HG03439 (cell line): ENCODE measurements around the gene MTCH2.
"Not testable (repeated sequence)": the region's sequence is repeated elsewhere in the genome, so short reads cannot be mapped to it uniquely, and the experiment has no call there.

Source experiments
- ATAC-seq: cut with Tn5 transposase; IDR thresholded peaks from one replicate; pipeline ENCODE4 v1.9.1; 2021; ENCODE audit warnings: mild to moderate bottlenecking, moderate library complexity; ENCODE audit not compliant: unreplicated experiment

The MTCH2 gene

DNA sequence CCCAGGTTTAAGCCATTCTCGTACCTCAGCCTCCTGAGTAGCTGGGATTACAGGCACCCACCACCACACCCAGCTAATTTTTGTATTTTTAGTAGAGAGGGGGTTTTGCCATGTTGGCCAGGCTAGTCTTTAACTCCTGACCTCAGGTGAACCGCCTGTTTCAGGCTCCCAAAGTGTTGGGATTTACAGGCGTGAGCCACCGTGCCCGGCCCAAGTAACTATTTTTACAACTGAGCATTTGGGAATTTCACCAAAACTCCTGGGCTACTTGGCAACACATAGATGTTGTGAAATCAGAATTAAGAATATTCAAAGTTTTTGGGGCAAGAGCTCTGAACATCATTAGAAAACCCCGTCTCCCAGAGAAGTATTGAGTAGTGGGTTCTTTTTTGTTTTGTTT, 1.9 kb downstream of the MTCH2 start:
- ATAC-seq = not testable (repeated sequence)

DNA sequence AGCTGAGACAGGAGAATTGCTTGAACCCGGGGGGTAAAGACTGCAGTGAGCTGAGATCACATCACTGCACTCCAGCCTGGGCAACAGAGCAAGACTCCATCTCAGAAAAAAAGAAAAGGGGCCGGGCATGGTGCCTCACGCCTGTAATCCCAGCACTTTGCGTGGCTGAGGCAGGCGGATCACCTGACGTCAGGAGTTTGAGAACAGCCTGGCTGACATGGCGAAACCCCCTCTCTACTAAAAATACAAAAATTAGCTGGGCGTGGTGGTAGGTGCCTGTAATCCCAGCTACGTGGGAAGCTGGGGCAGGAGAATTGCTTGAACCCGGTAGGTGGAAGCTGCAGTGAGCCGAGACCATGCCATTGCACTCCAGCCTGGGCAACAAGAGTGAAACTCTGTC, 6.0 kb downstream of the MTCH2 start:
- not testable (repeated sequence) for ATAC-seq

- no peak for ATAC-seq
Measured at GRCh38 chr11:47631473-47631872, 10.9 kb downstream of the MTCH2 start.

DNA sequence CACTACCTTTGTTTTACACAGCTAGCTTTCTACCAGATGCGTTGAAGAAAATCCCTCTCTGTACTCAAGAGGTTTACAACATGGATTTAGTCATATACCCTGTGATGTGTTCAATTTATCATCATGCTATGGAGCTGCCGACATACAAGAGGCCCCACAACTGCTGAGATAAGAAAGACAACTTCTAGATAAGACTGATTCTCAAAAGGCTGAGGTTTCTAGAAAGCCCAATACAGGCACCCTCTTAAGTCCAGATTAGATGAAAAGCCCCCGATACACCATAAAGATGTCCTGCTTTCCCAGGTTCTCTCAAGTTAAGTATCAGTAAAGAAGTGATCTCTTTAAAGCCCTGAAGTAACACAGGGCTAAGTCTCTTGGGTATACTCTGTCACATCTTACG, 14.3 kb downstream of the MTCH2 start:
- no peak for ATAC-seq

DNA sequence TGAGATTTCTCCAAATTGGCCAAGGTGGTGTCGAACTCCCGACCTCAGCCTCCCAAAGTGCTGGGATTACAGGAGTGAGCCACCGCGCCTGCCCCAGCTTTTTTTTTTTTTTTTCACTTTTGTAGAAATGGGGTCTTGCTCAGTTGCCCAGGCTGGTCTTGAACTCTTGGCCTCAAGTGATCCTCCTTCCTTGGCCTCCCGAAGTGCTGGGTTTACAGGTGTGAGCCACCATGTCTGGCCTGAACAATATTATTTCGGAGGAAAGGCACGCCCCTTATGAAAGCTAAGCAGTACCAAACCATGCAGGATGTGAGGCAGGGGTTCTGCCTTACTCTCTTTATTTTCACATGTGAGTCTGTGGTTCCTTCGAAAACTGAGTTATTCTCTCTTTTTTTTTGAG, 16.1 kb downstream of the MTCH2 start:
- no peak for ATAC-seq

- no peak for ATAC-seq
Measured at GRCh38 chr11:47620836-47621378, 21.5 kb downstream of the MTCH2 start.

DNA sequence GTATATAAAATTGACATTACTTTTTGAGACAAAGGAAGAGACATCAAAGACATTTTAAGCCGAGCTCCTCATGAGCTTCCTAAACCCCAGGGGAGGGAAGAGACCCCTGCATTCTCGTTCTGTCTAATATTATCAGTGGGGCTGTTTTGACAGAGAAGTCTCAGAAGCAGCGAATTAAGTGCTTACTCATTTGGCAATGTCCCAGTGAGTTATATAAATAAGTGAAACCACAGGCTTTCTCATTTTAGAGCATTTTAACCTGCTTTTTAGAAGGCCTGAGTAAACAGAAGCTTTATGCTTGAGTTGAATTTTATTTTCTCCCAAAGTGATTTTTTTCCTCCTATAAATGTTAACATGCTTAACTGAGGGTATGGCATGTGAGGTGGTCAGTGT, 24.9 kb downstream of the MTCH2 start:
- ATAC-seq = no peak

DNA sequence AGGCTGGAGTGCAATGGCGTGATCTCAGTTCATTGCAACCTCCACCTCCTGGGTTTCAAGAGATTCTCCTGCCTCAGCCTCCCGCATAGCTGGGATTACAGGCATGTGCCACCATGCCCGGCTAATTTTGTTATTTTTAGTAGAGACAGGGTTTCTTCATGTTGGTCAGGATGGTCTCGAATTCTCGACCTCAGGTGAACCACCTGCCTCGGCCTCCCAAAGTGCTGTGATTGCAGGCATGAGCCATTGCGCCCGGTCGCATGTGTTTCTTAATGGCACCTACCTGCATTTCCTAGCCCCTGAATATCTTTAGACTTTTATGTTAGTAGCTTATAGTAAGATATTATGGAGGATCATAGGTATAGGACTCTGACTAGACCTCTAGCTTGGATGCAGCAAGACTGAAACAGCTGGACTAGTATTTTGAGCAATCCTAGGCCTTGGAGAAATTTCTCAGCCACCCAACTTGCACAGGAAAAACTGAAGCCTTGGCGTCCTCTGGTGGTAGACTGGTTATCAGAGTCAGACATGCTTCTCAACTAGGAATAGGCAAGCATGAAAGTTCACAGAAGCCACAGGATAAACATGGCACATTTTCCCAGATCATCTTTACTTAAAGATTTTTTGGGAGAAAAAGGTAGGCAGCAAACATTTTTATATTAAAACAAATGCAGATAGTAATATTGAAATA, 25.5 kb downstream of the MTCH2 start:
- ATAC-seq = no peak

DNA sequence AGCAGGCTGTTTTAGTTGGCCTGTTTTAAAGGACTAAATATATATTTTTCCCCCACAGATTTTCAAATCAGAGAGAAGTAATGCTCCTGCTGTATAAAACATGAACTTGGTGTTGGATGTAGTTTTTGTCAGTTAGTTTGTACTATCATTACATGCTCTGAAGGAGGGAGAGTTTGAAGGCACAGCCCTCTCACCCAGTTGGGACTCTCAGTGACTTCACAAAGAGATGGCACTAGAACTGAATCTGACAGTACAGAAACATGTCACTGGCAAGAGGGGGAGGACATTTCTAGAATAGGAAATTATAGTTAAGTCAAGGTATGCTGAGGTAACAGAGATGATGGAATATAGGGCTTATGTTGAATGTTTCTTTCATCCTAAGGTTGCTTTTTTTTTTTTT, 27.1 kb downstream of the MTCH2 start:
- no peak for ATAC-seq

DNA sequence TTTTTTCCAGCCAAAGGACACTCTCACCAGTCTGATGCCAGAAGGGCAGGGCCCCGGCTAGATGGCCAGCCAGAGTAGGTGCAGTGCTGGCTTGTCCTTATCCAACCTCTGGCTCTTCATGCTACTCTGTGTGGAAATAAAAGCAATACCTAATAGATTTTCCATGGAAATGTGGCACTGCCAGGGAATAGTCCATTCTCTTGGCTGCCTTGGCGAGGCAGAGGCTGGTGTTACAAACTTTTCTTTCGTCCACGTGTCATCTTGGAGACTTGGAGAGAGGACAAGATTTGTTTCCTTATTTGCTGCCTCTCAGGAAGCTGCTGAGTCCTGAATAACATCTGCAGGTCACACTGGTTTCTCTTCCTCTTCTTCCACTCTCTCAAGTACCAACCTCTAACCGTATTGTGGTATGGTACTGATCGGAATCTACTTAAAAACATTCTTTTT, 31.0 kb downstream of the MTCH2 start:
- no peak for ATAC-seq

DNA sequence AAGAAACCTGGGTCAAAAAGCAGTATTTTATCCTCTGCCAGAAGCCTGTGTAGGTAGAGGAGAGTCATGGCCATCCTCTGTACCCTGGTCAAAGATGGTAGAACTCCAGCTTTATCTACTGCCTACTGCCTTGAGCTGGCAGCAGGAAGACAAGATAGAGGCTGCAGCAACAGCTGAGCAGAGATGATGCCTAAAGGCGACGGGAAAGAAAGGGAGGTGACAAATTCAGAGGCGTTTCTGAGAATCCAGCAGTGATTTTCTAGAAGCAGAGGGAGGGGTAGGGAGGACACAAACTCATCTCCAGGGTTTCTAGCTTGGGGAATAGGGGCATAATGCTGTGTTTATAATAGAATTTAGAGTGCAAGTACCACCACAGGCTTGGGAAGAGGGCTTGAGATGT, 32.7 kb downstream of the MTCH2 start:
- ATAC-seq = no peak

DNA sequence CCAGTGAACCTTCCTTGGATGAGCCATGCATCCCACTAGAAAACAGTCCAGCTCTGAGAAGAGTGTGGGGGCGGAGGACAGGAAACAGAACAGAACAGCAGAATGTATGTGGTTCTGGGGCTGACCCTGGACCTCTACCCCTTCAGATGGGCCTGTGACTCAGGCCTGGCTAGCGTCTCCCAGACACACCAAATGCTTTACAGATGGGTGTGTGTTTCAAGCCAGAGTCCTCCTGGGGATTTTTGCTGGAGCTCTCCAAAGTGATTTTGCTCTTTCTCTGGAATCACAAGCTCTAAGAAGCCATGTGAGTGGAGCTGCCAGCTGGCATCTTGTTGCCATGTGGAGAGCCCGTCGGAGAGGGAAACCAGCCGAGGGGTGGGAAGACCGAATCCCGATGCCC, 35.0 kb downstream of the MTCH2 start:
- ATAC-seq = no peak

DNA sequence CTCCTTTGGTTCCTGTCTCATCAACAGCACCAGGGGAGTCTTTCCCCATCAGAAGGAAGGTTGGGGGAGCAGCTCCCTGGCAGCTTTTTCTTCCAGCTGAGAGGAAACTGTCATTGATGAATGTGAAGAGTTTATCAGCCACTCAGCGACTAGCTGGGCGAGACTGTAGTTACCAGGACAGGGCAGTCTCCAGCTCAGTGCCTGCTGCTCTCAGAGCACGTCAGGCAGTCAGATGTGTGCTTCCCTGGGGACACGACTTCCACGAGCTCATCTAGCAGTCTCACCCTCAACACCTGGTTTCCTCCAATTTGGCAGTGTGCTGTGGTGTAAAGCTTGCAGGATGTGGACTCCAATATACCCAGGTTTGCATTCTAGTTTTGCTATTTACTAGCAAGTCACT, 35.6 kb downstream of the MTCH2 start:
- ATAC-seq = no peak

DNA sequence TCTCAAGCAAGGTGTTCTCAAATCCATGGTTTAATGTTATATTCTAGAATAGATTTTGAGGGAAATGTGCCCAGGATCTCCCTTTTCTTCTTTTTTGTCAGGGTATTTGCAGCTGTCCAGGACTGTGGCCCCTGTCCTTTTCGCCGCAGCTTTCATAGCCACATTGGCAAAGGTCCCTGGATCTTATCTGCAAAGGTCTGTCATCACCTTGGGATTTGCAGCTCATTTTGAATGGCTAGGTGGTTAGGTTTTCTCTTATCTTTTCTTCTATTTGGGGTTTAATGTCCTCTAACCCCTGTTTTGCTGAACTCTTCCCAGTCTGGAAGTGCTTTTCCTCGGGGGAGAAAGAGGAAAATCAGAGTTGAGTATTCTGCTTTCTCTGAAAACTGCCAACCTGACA, 36.4 kb downstream of the MTCH2 start:
- no peak for ATAC-seq

GRCh38 chr11:47603295-47603694, 39.1 kb downstream of the MTCH2 start:
- ATAC-seq = no peak

DNA sequence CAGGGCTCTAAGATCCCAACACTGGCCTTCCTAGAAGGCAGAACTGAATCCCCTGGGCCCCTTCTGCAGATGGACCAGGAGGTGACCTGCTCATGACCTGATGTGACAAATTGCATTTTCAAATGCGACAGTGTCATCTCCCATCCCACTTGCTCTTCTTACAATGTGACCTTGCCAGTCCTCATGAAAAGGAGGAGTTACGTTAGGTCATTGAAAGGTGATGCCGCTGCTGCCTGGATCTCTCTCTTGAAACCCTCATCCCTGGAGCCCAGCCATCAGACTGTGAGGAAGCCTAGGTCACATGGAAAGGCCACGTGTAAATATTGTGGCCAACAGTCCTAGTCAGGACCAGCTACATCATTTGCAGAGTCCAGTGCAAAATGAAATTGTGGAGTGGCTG, 42.5 kb downstream of the MTCH2 start:
- ATAC-seq = no peak

DNA sequence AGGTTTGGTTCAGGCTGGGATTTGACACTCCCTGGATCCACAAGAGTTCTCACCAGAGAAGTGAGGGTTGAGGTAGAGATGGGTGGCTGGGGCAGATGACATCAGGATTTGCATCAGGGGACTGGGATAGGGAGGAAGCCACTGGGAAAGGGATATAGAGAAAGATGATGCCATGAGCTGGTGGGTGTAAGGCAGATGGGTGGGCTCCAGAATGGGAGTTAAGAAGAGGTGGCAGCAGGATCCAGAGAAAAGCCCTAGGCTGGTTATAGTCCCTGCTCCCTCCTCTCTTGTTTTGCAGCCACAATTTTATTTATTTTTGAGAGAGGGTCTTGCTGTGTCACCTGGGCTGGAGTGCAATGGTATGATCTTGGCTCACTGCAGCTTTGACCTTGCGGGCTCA, 46.4 kb downstream of the MTCH2 start:
- ATAC-seq = no peak

- ATAC-seq = no peak
Measured at GRCh38 chr11:47595029-47595428, 47.3 kb downstream of the MTCH2 start.

DNA sequence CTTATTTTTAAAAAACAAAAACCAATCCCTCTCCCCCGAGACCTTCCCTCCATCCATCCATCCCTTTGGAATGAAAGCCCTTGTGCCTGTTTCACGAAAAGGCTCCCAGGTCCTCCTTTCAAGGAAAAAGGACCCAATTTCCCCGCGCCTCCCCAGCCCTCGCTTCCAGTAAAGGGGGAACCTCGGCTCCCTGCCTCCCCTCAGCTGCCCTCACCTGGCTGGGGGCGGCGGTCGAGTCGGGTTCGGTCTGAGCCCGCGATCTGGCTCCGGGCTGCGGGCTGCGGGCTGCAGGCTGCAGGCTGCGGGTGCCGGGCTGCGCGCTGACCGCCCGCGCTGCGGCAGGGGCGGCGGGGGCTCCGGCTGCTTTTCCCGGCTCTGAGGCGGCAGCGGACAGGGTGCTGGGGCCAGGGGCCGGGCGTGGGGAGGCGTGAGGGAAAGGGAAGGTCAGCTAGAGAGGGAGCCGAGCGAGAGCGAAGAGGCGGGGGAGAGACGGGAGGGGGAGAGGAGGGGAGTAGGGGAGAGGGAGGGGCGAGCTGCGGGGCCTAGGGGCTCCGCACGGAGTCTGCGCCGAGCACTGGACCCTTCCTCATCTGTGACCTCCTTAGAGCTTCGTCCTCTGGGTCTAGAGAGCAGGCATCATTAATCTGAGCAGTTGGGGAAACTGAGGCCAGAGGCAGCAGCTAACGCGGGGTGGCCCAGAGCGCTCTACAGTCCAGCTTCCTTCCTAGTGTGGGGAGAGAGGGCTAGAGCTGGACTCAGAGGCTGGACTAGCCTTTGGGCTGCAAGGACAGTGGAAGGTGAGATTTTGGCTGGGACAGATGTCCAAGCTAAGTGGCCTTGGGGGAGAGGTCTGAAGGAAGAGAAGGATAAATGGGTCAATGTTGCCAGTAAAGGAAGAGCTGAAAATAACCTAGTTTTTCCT, 48.2 kb downstream of the MTCH2 start, which contains the start of gene C1QTNF4:
Gene C1QTNF4, minus strand, starts transcription at position 478 of the 922 bp plus-strand sequence. CDS start 3,601 bp downstream, outside the sequence.
- ATAC-seq = no peak

- no peak for ATAC-seq
Measured at GRCh38 chr11:47593492-47593933, 48.8 kb downstream of the MTCH2 start.

DNA sequence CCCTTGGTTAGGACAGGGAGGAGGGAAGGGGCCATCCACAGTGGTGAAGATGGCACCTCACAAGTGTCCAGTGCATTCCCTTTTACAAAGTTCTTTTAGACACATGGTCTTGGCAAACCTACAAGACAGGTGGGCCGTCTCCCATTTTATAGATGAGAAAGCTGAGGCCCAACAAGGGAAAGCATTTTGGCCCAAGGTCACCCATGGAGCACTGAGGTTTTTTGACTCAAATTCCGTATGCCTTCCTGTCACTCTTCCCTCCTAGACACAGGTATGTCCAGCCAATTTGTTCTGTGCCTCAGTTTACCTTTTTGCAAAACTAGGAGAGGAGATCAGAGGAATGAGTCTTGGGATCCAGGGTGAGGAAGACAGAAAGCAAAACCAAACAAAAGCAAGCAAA, 49.4 kb downstream of the MTCH2 start:
- ATAC-seq = no peak

DNA sequence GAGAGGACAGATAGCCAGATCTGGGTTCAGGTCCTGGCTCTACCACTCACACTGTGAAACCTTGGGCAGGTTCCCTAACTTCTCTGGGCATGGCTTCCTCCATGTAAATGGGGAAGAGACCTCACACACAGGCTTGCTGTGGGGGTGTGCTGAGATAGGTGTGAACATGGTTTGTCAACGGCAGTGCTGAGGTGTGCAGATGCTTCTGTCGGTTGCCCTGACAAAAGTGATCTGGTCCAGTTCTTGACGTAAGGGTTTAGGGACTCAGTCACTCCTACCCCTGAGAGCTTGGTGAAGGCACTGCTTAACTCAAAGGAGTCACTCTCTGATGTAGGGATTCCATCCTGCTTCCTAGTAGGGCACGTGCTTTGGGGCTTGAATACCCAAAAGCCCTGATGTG, 50.1 kb downstream of the MTCH2 start:
- ATAC-seq = no peak
